Hematopoietic multipotent progenitor cell treated with erythropoietin and hydrocortisone succinate and interleukin-3 and kit ligand, for 6 days (in vitro differentiated cells): ENCODE data around the gene CXCL17.
"Not testable (repeated sequence)": the region's sequence is repeated elsewhere in the genome, so short reads cannot be mapped to it uniquely, and the experiment has no call there.

Source experiments
- DNase-seq: peaks from one replicate; pipeline ENCODE4 v3.0.0-alpha.2; 2015

Gene CXCL17, protein sequence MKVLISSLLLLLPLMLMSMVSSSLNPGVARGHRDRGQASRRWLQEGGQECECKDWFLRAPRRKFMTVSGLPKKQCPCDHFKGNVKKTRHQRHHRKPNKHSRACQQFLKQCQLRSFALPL

DNA sequence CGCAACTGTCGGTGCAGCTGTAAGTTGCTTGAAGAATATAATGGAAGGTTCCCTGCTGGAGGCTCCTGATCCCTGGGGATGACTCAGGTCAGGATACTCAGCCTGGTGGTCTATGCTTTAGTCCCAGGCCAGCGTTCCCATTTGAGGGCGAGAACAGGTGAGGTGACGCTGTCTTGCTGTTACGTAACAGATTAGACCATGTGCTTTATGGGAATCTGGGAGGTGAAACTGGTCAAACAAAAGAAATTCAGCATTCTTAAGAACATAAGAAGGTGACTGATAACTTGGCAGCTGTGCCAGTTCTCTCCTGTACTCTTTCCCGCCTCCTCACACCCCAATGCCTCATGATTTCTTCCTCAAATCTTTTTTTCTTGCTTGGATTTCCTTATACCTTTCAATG is at the start of gene CXCL17:
CXCL17 (minus strand) TSS at position 114 of the 400 bp plus-strand sequence. CDS start 114 bp downstream, outside the sequence.
- DNase-seq, result no peak

DNA sequence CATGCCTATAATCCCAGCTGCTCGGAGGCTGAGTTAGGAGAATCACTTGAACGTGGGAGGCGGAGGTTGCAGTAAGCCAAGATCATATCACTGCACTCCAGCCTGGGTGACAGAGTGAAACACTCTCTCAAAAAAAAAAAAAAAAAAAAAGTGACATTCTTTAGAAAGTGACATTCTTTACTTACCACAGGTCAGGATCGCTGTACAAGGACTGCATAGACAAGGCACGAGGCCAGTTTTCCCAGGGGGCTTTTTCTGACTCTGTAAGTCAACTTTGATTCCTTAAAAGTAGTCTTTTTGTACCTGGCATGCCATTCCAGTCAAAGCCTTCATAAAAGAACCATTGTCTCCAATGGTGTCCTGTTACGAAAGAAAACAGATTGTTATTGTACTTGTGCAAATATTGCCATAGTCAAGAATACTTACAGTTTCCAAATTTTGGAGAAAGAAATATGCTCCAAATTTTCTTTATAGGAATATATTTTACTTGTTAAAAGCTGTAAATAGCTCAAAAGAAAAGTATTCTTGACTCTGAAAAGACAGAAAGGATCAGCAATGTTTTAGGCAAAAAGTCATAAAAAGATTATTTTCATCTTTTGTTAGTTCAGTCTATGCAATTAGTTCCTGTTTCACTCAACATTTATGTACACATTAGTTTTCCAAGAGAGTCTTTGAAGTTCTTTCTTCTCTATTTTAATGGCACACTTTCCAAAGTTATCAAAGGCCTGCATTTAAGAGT is 46.2 kb upstream of the CXCL17 start:
- no peak for DNase-seq

DNA sequence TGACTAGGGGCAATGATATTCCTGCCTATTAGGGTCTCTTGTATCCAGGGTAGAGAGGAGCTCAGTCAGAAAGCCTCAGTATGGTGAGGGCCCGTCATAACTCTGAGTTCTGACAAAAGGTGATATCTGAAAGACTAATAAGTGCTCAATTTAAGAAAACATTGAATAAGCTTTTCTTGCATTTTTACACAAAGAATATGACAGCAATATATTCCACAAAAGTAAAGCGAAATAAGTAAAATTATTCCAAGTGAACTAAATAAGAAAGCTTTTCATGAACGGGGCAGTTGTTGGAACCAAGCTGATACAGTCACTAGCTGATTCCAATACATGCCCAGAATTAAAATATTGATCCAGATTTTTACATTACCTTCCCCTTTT is 45.0 kb upstream of the CXCL17 start:
- no peak for DNase-seq

DNA sequence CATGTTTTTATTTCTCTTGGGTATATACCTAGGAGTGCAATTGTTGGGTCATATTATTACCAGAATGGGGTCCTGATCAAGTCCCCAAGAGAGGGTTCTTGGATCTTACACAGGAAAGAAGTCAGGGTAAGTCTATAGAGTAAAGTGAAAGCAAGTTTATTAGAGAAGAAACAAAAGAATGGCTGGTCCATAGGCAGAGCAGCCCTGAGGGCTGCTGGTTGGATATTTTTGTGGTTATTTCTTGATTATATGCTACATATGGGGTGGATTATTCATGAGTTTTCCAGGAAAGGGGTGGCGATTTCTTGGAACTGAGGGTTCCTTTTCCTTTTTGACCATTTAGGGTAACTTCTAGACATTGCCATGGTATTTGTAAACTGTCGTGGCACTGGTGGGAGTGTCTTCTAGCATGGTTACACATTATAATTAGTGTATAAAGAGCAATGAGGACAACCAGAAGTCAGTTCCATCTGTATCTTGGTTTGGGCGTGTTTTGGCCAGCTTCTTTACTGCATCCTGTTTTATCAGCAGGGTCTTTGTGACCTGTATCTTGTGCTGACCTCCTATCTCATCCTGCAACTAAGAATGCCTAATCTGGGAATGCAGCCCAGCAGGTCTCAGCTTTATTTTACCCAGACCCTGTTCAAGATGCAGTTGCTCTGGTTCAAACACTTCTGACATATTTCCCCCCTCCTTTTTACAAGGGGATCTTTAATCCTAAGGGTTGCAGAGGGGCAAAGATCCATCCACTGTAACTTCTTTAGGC is 44.5 kb upstream of the CXCL17 start:
- peak; percentile 23 for DNase-seq

DNA sequence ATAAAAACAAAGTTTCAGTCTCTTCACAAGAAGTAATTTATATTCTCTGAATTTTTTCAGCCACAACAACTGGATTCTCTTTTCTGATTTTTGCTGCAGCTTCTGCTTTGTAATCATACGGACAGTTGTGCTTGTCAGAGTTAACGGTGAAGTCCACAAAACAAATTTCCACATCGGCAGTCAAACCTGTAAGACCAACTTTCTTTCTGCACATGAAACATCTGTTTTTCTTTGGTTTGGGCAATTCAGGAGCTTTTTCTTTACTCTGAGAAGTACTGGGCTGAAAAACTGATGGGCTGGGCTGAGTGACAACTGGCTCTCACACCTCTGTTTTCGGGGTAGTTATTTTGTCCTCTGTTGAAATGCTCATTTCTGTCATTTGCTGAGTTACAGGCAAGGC is 42.3 kb upstream of the CXCL17 start:
- not testable (repeated sequence) for DNase-seq

DNA sequence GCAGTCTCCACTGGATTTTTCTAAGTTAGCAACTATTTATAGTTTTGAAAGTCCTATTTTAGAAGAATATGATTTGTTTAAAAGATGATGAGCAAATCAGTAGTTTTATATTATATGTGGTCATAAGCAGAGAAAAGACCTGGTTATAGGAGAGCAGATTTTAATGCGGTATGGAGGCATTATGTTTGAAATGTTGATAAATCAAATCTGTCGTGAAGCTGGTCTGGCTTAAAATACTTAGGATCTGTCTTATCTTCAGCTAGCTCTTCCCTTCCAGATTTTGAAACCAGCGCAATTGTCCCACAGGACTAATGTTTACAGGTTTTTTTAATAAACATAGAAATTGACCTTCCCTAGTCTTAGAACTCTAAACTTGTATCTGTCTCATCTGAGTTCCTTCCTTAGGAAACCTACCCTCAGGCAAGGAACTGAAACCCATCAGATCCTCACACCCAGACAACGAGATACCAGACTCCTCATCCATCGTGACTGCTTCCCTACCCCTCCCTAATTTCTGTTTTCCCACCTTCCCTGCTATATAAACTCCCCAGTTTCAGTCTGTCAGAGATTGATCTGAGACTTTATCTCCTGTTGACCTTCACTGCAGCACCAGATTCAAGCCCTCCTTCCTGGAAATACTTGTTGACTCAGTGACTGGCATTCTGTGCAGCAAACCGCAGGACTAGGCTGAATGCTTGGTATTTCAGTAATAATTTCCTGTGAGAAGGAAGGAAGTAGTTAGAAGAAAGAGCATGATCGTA is 37.8 kb upstream of the CXCL17 start:
- no peak for DNase-seq

DNA sequence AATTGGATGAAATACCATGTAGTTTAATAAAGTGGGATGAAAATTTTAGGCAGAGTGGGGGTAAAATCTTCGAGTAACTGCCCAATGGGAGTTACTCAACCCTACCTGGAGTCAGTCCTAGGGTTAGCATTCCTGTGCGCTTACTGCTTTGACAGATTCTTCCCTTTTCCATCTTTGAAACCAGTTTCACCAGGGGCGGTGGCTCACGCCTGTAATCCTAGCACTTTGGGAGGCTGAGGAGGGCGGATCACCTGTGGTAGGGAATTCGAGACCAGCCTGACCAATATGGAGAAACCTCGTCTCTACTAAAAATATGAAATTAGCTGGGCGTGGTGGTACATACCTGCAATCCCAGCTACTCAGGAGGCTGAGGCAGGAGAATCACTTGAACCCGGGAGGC is 37.0 kb upstream of the CXCL17 start:
- DNase-seq, result no peak

DNA sequence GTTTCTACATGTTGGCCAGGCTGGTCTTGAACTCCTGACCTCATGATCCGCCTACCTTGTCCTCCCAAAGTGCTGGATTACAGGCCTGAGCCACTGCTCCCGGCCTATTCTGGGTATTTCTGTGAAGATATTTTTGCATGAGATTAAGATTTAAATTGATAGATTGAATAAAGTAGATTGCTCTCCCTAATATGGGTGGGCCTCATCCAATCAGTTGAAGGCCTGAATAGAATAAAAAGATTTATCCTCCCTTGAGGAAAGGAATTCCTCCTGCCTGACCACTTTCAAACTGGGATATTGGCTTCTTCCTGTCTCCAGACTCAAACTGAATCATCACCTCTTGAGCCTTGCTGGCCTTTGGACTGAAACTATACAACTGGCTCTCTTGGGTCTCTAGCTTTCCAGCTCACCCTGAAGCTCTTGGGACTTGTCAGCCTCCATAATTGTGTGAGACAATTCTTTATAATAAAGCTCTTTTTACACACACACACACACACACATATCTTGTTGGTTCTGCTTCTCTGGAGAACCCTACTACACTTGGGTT is 36.1 kb upstream of the CXCL17 start:
- no peak for DNase-seq

DNA sequence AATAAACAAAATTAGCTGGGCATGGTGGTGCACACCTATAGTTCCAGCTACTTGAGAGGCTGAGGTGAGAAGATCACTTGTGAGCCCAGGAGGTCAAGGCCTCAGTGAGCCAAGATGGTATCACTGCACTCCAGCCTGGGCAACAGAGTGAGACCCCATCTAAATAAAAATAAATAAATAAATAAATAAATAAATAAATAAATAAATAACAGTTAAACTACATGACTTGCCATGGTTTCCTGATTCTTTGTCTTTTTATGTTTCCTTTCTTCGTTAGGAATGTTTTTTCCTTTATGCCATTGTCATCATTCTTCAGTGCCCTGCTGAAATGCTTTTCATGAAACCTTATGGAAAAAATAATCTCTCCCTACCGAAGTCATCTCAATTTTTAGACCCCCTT is 35.2 kb upstream of the CXCL17 start:
- DNase-seq, result no peak

DNA sequence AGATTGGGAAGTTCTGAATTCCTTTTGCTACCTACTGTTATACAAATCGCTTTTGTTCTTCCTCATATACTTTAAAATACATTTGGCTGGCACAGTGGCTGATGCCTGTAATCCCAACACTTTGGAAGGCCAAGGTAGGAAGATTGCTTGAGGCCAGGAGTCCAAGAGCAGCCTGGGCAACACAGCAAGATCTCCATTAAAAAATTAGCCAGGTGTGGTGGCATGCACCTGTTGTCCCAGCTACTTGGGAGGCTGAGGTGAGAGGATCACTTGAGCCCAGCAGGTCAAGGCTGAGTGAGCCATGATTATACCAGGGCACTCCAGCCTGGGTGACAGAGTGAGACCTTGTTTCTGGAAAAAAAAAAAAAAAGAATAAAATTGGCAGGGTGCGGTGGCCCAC is 34.4 kb upstream of the CXCL17 start:
- DNase-seq, result no peak

DNA sequence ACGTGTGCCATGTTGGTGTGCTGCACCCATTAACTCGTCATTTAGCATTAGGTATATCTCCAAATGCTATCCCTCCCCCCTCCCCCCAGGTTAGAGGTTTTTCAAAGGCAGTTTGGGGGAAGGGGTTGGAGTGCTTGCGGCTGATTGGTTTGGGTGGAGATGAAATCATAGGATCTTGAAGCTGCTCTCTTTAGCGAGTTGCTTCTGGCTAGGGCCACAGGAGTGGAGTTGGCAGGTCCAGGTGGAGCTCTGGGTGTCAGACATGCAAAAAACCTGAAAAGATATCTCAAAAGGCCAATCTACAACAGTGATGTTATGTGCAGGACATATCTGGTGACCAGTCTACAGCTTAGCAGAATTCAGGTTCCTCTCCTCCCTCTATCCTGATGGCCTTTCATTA is 32.6 kb upstream of the CXCL17 start:
- DNase-seq, result no peak

DNA sequence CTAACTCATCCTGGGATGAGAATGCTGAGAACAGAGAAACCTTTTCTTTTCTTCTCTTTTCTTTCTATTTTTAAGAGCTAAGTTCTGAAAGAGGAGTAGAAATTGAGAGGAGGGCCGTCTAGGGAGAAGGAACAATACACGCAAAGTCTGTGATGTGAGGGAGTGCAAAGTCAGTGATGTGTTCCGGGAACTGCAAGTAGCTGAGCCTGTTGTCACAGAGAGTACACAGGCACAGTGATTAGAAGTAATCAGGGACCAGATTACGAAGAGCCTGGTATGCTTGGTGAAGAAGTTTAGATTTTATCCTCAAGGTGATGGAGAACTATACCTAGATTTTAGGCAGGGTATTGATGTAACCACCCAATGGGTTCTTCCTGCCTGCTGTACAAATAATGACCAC is 32.0 kb upstream of the CXCL17 start:
- DNase-seq, result no peak

DNA sequence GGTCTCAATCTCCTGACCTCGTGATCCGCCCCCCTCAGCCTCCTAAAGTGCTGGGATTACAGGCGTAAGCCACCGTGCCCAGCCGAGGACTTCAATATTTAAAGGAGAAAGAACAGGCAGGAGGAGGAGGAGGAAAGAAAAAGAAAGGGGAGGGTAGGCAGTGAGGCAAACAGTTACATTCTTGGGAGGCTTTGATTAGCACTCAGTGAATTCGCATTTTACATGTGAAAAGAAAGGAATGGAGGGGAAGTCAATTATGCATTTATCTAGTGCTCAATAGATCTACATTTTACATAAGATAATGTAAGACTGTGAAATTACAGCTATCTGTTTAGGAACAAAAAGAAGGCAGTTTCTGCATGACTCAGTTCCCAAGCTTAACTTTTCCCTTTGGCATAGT is 30.9 kb upstream of the CXCL17 start:
- DNase-seq, result no peak

DNA sequence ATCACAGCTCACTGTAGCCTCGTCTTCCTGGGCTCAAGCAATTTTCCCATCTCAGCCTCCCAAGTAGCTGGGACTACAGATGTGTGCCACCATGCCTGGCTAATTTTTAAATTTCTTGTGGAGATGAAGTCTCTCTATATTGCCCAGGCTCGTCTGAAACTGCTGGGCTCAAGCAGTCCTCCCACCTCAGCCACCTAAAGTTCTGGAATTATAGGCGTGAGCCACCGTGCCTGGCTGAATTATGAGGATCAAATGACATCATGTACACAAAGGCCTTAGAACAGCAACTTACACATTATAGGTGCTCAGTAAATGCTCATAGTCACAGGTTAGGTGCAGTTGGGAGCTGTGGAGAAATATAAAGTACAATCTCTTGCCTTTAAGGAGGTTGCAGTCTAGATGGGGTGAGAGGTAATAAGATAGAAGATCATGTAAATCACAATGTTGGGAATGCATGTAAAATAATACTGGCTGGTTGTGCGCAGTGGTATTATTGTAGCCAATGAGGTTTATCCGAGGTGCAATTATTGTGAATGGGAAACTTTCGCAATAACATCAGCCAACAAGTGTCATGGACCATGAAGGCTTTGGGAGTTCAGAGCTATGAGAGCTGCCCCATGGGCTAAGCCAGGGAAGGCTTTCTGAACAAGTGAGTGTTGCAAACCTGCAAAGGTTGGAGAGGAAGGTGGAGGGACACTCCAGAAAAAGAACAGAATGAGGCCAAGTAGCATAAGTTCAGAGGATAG is 29.8 kb upstream of the CXCL17 start:
- DNase-seq, result no peak

DNA sequence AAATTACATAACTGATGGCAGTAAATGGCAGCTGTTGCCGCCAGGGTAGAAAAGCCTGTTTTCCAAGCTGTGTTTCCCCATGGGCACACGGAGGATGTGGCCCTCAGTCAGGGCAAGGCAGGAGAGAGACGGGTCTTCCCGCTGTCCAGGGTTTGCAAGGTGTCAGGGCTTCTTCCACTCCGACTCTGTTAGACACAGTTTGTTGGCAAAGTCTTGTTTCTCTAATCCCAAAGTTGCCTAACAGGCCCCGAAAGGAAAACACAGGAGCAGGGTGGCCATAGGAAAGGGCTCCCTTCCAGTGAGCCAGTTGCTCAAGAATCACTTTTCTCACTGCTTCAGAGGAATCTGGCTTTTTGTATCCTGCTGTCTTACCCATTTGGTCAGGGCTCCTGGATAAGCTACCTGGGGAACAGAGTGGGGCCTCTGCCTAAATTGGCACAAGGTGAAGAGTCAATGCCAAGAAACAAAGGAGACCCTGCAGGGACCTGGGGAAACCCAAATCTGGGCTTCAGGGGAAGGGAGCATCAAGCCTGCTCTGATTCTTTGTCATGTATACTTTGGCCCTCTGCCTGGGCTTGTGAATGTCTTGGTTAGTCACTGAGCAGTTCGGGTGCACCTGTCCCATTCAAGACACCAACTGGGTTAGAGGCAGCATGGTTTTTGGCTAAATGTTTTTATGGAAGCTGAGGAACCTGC is 29.0 kb upstream of the CXCL17 start:
- DNase-seq, result no peak

DNA sequence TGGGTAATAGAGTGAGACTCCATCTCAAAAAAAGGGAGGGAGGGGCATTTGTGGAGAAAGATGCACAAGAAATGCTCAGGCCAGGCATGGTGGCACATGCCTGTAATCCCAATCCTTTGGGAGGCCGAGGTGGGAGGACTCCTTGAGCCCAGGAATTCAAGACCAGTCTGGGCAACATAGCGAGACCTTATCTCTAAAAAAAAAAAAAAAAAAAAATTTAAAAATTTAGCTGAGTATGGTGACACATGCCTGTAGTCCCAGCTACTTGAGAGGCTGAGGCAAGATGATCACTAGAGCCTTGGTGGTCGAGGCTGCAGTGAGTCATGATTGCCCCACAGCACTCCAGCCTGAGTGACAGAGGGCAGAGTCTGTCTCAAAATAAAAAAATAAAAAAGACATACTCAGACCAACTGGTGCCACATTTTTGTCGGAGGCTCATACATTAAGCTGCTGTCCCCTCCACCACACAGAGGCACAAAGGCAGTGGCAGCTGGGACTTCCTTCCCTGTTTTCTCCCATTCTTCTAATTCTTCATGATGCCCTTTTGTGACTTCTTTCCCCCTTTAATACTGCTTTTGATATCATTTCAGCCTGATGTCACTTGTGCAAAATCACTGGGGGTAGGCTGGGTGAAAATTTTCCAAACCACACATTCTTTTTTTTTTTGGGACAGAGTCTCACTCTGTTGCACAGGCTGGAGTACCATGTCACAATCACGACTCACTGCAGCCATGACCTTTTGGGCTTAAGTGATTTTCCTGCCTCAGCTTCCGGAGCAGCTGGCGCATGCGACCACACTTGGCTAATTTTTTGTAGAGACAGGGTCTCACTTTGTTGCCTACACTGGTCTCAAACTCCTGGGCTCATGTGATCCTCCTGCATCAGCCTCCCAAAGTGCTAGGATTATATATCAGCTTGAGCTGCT is 26.8 kb upstream of the CXCL17 start:
- DNase-seq, result no peak

DNA sequence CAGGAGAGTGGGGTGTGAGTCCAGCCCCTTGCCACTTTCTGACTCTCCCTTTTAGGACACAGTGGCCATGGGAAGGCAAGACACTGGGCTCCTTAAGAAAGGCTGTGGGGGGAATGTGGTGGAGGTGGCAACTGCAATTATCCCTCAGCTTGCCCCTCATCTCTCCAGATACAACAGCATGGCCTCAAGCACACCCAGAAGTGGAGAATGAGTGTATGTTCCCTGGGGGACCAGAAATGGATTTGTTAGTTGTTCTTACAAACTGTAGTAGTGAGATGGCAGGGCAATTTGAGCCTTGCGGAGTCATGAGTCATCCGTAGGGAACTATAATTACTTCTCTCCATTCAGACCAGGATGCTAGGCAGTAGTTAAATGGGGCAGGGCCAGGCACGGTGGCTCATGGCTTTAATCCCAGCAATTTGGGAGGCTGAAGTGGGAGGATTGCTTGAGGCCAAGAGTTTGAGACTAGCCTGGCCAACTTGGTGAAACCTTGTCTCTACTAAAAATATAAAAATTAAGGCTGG is 25.6 kb upstream of the CXCL17 start:
- DNase-seq, result no peak

DNA sequence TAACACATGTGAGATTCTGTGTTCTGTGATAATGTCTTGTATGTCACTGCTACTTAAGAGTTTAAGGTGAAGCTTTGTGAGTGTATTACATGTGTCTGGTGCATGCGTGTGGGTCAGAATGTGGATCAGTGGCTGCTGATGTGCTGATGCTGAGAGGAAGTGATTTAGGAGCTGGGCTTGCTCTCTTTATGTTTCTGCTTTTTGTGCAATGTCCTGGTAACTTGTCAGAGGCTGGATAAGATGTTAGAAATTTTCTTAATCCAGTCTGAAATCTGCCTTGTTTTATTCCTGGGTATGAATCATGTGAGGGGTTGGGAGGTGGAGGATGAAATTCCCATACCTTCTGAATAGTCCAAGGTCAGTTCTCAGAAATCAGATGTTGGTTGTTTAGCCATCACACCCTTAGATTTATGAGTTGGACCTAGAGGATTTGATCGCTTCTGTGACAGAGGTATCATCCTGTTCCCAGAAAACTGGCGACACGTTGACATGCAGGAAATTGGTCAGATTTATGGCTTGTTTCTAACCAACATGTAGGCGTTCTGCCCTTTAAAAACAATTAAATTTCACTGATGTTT is 24.5 kb upstream of the CXCL17 start:
- DNase-seq, result no peak

DNA sequence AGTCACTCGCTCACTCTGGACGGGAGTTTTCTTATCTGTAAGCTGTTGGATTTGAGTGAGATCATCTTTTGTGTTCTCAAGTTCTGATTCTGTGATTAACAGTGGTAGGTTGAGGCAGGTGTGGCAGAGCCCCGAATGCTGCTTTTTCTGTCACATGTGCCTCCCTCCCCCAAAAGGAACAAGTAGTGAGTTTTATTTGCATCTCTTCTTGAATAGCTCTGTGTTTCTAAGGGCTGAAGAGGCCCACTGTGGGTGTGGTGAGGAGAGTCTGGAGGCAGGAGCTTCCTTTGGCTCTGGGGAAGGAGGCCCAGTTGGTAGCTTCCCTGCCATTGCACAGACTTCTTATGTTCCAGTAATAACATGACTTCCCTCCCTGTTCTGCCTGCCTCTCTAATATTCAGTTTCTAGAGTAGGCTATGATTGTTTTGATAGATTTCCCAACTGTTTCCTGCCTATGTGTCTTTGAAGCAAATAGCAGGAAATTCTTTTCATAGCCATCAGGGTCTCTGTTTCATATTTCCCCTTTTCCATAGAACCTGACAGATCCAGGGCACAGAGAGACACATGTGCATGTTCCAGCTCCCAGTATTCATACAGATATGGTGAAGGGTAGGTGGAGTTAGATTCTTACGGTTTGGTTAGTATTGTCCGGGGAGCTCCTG is 23.9 kb upstream of the CXCL17 start:
- DNase-seq, result no peak
